ENCODE results near the gene MTCL3.

DNA sequence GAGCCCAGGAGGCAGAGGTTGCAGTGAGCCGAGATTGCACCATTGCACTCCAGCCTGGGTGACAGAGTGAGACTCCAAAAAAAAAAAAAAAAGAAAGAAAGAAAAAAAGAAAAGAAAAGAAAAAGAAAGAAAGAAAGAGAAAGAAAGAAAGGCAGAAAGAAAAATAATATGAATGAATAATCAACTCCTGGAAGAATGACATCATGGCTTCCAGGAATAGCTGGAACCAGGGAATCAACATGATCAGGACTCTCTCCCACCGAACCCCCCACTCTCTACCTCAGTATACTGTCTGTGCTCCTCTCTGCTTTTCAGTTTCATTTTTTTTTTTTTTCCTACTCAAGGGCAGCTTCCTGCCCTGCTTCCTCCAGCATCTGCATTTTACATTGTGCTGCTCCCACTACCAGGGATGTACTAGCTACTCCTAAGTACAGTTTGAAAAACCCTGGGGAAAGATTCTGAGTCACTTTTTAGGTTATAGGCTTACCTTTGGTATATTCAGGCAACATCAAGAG lies 19.7 kb upstream of the MTCL3 start:
- TF ChIP-seq POLR2A (IDR thresholded peaks at IDR 0.05; ENCODE audit: extremely low read depth, insufficient read length): no peak
- TF ChIP-seq, protein P1, sequence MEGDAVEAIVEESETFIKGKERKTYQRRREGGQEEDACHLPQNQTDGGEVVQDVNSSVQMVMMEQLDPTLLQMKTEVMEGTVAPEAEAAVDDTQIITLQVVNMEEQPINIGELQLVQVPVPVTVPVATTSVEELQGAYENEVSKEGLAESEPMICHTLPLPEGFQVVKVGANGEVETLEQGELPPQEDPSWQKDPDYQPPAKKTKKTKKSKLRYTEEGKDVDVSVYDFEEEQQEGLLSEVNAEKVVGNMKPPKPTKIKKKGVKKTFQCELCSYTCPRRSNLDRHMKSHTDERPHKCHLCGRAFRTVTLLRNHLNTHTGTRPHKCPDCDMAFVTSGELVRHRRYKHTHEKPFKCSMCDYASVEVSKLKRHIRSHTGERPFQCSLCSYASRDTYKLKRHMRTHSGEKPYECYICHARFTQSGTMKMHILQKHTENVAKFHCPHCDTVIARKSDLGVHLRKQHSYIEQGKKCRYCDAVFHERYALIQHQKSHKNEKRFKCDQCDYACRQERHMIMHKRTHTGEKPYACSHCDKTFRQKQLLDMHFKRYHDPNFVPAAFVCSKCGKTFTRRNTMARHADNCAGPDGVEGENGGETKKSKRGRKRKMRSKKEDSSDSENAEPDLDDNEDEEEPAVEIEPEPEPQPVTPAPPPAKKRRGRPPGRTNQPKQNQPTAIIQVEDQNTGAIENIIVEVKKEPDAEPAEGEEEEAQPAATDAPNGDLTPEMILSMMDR (IDR thresholded peaks at IDR 0.05; ENCODE audit: low read depth, low read length): no peak
- TF ChIP-seq, protein P2, sequence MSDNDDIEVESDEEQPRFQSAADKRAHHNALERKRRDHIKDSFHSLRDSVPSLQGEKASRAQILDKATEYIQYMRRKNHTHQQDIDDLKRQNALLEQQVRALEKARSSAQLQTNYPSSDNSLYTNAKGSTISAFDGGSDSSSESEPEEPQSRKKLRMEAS (IDR thresholded peaks at IDR 0.05; ENCODE audit: low read depth, low read length): no peak
- no peak for TF ChIP-seq MYC (IDR thresholded peaks at IDR 0.05; ENCODE audit: low read depth, low read length)
